GM12873 (cell line): ENCODE results near the gene IGF1R.

Experiments
- TF ChIP-seq, protein P1 (sequence below): IDR thresholded peaks from 2 replicates; pipeline ENCODE4 v1.5.1; 2012; ENCODE audit warnings: low read depth, mild to moderate bottlenecking, moderate library complexity, low read length, control low read depth; ENCODE audit not compliant: insufficient read depth; ENCODE audit errors: missing control alignments

Gene IGF1R

DNA sequence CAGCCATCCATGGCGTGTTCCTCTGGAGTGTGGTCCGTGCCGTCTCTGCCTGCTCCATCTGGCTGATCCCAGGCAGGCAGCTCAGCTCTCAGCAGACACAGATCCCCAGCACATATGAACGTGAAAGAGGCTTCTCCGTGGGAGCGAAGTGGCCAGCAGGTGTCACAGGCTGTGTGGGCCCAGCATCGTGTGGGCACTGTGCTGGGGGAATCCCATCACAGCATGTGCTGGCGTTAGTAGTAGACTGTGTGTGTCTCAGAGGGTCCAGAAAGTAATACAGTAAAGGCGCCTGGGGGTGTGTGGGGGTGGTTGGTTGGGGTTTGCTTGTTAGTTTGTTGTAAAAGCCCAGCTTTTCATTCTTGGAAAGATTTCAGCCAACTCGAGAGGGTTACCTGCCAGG lies 147.6 kb downstream of the IGF1R start:
- TF ChIP-seq, protein P1, sequence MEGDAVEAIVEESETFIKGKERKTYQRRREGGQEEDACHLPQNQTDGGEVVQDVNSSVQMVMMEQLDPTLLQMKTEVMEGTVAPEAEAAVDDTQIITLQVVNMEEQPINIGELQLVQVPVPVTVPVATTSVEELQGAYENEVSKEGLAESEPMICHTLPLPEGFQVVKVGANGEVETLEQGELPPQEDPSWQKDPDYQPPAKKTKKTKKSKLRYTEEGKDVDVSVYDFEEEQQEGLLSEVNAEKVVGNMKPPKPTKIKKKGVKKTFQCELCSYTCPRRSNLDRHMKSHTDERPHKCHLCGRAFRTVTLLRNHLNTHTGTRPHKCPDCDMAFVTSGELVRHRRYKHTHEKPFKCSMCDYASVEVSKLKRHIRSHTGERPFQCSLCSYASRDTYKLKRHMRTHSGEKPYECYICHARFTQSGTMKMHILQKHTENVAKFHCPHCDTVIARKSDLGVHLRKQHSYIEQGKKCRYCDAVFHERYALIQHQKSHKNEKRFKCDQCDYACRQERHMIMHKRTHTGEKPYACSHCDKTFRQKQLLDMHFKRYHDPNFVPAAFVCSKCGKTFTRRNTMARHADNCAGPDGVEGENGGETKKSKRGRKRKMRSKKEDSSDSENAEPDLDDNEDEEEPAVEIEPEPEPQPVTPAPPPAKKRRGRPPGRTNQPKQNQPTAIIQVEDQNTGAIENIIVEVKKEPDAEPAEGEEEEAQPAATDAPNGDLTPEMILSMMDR, result no peak

- TF ChIP-seq, protein P1, result no peak
These were observed 148.5 kb downstream of the IGF1R start for GRCh38 chr15:98796685-98797357.

DNA sequence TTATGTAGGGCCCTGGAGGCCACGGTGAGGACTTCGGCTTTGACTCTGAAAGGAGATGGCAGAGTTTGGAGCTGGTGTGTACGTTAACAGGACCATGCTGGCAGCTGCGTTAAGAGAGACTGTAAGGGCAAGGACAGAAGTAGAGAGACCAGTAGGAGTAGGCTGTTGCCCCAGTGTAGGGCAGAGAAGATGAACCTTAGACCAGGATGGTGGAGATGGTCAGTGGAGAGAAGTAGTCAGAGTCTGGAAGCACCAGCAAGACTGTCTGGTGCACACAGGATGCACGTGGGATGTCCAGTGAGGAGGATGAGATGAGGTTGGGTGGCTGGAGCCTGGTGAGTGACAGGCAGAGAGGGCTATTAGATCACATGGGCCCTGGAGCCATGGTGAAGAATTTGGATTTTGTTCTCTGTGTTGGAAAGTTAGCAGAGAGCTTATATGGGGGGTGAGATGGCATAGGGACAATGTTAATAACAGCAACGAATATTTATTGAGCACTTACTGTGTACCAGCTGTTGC lies 150.1 kb downstream of the IGF1R start:
- TF ChIP-seq, protein P1, result no peak

DNA sequence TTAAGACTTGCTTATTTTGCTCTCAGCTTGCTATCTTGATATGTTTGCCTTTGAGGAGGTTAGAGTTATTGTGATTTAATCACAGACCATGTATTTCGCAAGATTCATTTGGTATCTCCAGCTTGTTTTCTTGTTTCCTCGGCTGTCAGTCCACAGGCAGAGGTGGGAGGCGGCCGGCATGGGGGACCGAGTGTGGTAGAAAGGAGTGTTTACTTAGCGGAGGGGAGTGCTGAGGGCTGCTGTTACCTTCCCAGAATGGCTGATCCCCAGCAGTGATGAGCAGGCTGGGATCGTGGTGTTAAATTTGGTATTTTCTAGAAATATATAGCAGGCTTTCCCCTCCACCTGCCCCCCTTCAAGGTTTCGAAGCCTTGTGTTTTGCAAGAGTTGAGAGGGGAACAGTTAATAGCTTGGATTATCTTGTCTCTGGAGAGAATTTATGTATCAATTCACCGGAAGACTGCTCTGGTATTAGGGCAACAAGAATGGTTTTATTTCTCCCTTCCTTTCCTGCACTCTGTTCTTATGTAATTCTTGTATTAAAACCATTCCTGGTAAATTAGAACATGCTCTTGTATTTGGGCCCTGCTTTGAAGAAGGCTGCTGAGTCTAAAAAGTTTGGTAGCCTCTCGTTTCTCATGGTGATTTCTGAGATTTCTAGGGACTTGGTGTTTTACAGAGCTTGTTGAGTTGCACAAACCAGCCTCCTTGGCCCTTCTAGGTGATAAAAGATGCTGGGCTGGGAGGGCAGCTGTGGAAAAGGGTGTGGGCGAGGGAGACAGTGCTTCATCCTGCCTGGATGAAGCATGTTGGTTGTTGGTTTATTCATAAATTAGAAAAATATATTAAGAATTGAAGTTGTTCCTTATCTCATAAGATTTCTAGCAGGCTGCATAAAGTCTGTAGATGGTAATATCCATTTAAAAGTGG lies 151.4 kb downstream of the IGF1R start:
- TF ChIP-seq, protein P1, result no peak

- TF ChIP-seq, protein P1, result no peak
These were observed 152.3 kb downstream of the IGF1R start for GRCh38 chr15:98800437-98801233.

DNA sequence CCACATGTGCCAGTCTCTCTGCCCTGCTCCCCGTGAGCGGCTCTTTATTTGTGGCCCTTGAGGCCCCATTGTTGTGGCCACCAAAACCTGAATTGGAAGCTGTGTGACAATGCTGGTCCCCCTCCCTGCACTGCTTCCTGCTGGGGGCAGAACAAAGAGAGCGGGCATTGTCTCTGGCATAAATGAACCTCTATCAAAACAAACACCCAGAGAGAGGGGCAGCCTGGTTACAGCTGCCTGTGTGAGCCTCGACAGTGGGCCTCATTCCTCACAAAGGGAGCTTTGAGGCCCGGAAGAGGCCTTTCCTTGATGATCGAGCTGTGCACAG lies 152.9 kb downstream of the IGF1R start:
- TF ChIP-seq, protein P1, result no peak
